ENCODE data around the gene TSPAN31.

GRCh38 chr12:57757771-57758170 lies 12.9 kb downstream of the TSPAN31 start:
- no peak for TF ChIP-seq POLR2A (IDR thresholded peaks at IDR 0.05; ENCODE audit: low read depth, low read length)
- TF ChIP-seq TAF1 (IDR thresholded peaks at IDR 0.05; ENCODE audit: borderline replicate concordance, low read depth, low read length), result no peak
